Esophagus muscularis mucosa (tissue), 4 donors: ENCODE measurements around the gene PNKP. TPM values are rescaled to one million over a fixed set of nuclear protein-coding genes. Genes with fewer than 3 reads are reported as not detected.
A peak's percentile ranks its signal among the peaks of the same experiment; 100 is the strongest.

Experiments
- DNase-seq: peaks from one replicate; pipeline ENCODE4 v3.0.0-alpha.2; 2017; ENCODE audit errors: extremely low spot score
- H3K27ac ChIP-seq, 4 donors: fragments of 200-600 bp; sonication (generic); replicated peaks in 1 of 4; 1 replicate in 3 of 4; 2 replicates in 1 of 4; pipeline ENCODE4 v1.5.1; 2016 to 2019; ENCODE audit warnings: mild to moderate bottlenecking in 1 of 4
- H3K27me3 ChIP-seq, 4 donors: fragments of 200-600 bp; sonication (generic); one replicate each; pipeline versions ENCODE4 v1.5.1 to v1.6.0; 2016 to 2019
- H3K36me3 ChIP-seq, 4 donors: fragments of 200-600 bp; sonication (generic); one replicate each; pipeline ENCODE4 v1.5.1; 2016 to 2019
- H3K4me1 ChIP-seq, 4 donors: fragments of 200-600 bp; sonication (generic); one replicate each; pipeline ENCODE4 v1.5.1; 2016 to 2019
- H3K4me3 ChIP-seq, 4 donors: fragments of 200-600 bp; sonication (generic); 1 replicate in 2 of 4; 2 replicates in 2 of 4; pipeline ENCODE4 v1.5.1; 2016 to 2019; ENCODE audit warnings: mild to moderate bottlenecking in 4 of 4, moderate library complexity in 1 of 4
- H3K9me3 ChIP-seq, 4 donors: fragments of 200-600 bp; sonication (generic); 1 replicate in 3 of 4; 2 replicates in 1 of 4; pipeline ENCODE4 v1.5.1; 2016 to 2019
- CTCF ChIP-seq, 3 experiments: fragments of 200-600 bp in 2 of 3; fragments of 450-650 bp in 1 of 3; sonication (generic) in 2 of 3; IDR thresholded peaks; one replicate each; pipeline ENCODE4 v1.5.1; 2017 to 2019; ENCODE audit warnings: antibody characterized with exemption in 3 of 3, mild to moderate bottlenecking in 2 of 3, moderate library complexity in 1 of 3
- EP300 ChIP-seq: sonication (generic); formaldehyde crosslinking; IDR thresholded peaks from one replicate; pipeline ENCODE4 v1.6.1; 2017; ENCODE audit warnings: antibody characterized with exemption
- POLR2A ChIP-seq: fragments of 450-650 bp; IDR thresholded peaks from one replicate; pipeline ENCODE4 v1.6.1; 2017; ENCODE audit warnings: antibody characterized with exemption, moderate library complexity, mild to moderate bottlenecking, low read depth
- POLR2AphosphoS5 ChIP-seq, 2 donors: sonication (generic); formaldehyde crosslinking; IDR thresholded peaks; one replicate each; pipeline ENCODE4 v1.6.1; 2017; ENCODE audit warnings: antibody characterized with exemption in 2 of 2
- WGBS: methylation state at CpG from one replicate; pipeline ENCODE4 v1.1.5; 2018; 5-methylcytosine and 5-hydroxymethylcytosine counted together
- intact Hi-C: fragments of 100-400 bp; cut with DNase I; formaldehyde crosslinking; loops from one replicate; pipeline ENCODE4 v1.15.1; 2023
- total RNA-seq, 4 donors: library from RNA; depleted of rRNA; stranded (reverse); fragments of >200 nt; gene quantifications; one replicate each; pipeline versions ENCODE4 v1.1.0 to v1.2.1, GENCODE V29; 2016

PNKP gene
- total RNA-seq, 4 donors from 2014 or later = 21.4 to 43.7 (median 27.8) TPM

- Histone ChIP-seq H3K36me3 (peaks cover 17 to 56% (median 41%) of the 10 kb centered on the region in 4 donors), H3K4me3 (no peak overlapping the region), H3K27ac (no peak overlapping the region), H3K4me1 (peaks cover 0 to 16% (median 13%) of the 10 kb centered on the region in 4 donors), H3K9me3 (no peaks in the 10 kb centered on the region), H3K27me3 (no peaks in the 10 kb centered on the region)
- intact Hi-C loops = no loop called here
- DNase-seq = no peak
- 87% methylated on average over 16 of the region's 16 CpGs for WGBS
- TF ChIP-seq EP300 (no peak), POLR2AphosphoS5 (IDR thresholded peaks at IDR 0.05) (no peak), CTCF (IDR thresholded peaks at IDR 0.05) (no peak), POLR2A (no peak)
These were observed 39.6 kb upstream of the PNKP start for GRCh38 chr19:49906879-49907564.

DNA sequence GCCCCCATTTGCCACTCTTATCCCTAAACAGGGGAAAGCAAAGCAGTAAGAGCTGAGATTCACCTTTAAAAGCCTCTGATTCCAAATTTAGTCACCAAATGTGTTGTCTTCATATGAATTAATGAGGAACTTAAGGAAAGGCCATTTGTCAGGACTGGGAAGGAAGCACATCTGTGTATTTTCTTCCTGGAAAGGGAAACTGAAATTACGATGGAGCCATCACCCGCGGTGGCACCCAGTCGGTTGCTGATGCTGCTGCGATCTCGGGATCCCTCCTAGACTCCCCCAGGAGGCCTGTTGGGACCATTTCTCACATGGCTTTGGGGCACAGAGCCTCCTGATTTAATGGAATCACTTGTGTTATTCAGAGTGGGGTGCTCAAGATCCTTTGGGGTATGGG lies 36.8 kb upstream of the PNKP start:
- no peak for TF ChIP-seq POLR2AphosphoS5 (IDR thresholded peaks at IDR 0.05)
- TF ChIP-seq CTCF (IDR thresholded peaks at IDR 0.05) = no peak
- no peak for TF ChIP-seq POLR2A
- no peak for TF ChIP-seq EP300
- Histone ChIP-seq H3K9me3 (no peaks in the 10 kb centered on the region), H3K27ac (no peak overlapping the region), H3K36me3 (peaks cover 16 to 36% (median 26%) of the 10 kb centered on the region in 4 donors), H3K4me3 (no peak overlapping the region), H3K27me3 (no peaks in the 10 kb centered on the region), H3K4me1 (no peaks in the 10 kb centered on the region)
- no peak for DNase-seq
- 46% methylated on average over 6 of the region's 6 CpGs for WGBS
- intact Hi-C loops = no loop called here

GRCh38 chr19:49896863-49897621 lies 29.7 kb upstream of the PNKP start, which contains the start of gene IL4I1:
IL4I1 (minus strand) TSS chr19:49896887; CDS start chr19:49896160, 727 bp downstream.
- Histone ChIP-seq H3K9me3 (no peaks in the 10 kb centered on the region), H3K27me3 (peaks cover 0 to 9% (median 0%) of the 10 kb centered on the region in 4 donors), H3K4me3 (peak within 1 kb of the TSS in 1 of 4 donors; percentile 21), H3K27ac (peak within 1 kb of the TSS in 2 of 4 donors; percentile 34 to 44), H3K4me1 (peaks cover 10 to 16% (median 15%) of the 10 kb centered on the region in 4 donors), H3K36me3 (no peaks in the 10 kb centered on the region)
- no peak for TF ChIP-seq EP300
- no peak for TF ChIP-seq CTCF (IDR thresholded peaks at IDR 0.05)
- no peak for TF ChIP-seq POLR2AphosphoS5 (IDR thresholded peaks at IDR 0.05)
- TF ChIP-seq POLR2A = no peak
- no peak for DNase-seq
- intact Hi-C loops = no loop called here
- 51% methylated on average over 17 of the region's 20 CpGs for WGBS

DNA sequence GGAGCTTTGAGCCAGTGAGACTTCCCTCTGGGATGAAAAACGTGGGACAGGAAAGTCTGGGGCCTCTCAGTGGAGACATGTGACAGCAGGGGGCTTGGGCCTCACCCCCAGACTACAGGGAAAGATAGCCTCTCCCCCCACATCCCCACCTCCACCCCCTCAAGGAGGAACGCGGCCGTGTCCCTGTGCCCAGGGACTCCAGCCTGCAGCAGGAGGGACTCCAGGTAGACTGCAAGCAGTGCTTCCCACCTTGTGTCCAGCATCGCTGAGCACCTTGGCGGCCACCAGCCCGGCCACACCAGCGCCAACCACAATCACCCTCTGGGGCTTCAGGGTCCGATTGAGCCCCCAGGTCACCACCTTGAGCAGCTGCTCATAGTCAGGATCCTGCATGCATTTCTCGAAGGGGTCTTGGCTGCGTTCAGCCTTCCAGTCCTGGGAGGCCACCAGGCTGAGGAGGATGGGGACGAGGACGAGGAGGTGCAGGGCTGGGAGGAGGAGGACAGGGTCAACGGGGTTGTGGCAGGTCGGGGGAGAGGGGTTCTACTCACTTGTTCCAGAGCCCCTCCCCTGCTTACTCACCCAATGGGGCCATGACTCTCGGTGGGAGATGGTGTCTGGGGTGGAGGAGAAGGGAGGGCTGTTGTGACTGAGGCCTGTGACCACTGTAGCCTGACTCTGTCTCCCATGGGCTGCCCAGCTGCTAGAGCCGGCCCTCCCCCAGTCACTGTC lies 28.4 kb upstream of the PNKP start:
- Histone ChIP-seq H3K9me3 (no peaks in the 10 kb centered on the region), H3K36me3 (no peaks in the 10 kb centered on the region), H3K27me3 (peaks cover 0 to 21% (median 3%) of the 10 kb centered on the region in 4 donors), H3K4me3 (no peak overlapping the region), H3K27ac (no peak overlapping the region), H3K4me1 (peaks cover 10 to 20% (median 17%) of the 10 kb centered on the region in 4 donors)
- TF ChIP-seq CTCF (IDR thresholded peaks at IDR 0.05) (no peak), POLR2AphosphoS5 (IDR thresholded peaks at IDR 0.05) (no peak), POLR2A (no peak), EP300 (no peak)
- WGBS = 82% methylated on average over 9 of the region's 17 CpGs
- intact Hi-C loops = no loop called here
- DNase-seq = no peak
